PC-3 (cell line): Measurements from ENCODE around the gene CPT1A.

Experiments
- CTCF ChIP-seq: fragments of 300-600 bp; sonication (generic); conservative IDR thresholded peaks from 2 replicates; pipeline ENCODE4 v1.5.1; 2017; ENCODE audit warnings: antibody characterized with exemption, low read depth, mild to moderate bottlenecking, low read length
- EZH2 ChIP-seq: fragments of 300-600 bp; sonication (generic); IDR thresholded peaks from one replicate; pipeline ENCODE4 v1.6.1; 2017; ENCODE audit warnings: antibody characterized with exemption, mild to moderate bottlenecking, low read length; ENCODE audit not compliant: unreplicated experiment

- TF ChIP-seq CTCF (no peak), EZH2 (no peak)
These were observed 10.9 kb upstream of the CPT1A start for GRCh38 chr11:68852628-68853027.
